ENCODE data around the gene EEF1AKMT3.

GRCh38 chr12:57822392-57823130 is 50.1 kb downstream of the EEF1AKMT3 start:
- TF ChIP-seq EZH2 (optimal IDR thresholded peaks at IDR 0.05; ENCODE audit: low read depth, low read length): no peak
- no peak for TF ChIP-seq CTCF (IDR thresholded peaks at IDR 0.05; ENCODE audit: low read length)

All from MM.1S (cell line).